PC-9 (cell line): ENCODE data around the gene JAK1.
"Not testable (repeated sequence)": the region's sequence is repeated elsewhere in the genome, so short reads cannot be mapped to it uniquely, and the experiment has no call there.

Source experiments
- CTCF ChIP-seq: fragments of 200-600 bp; sonication (generic); conservative IDR thresholded peaks from 2 replicates; pipeline ENCODE4 v1.6.1; 2017; ENCODE audit warnings: mixed run types, antibody characterized with exemption, mild to moderate bottlenecking, moderate library complexity
- EZH2 ChIP-seq: fragments of 200-600 bp; sonication (generic); IDR thresholded peaks from 2 replicates; pipeline ENCODE4 v1.8.0; 2017; ENCODE audit warnings: antibody characterized with exemption, low read depth

DNA sequence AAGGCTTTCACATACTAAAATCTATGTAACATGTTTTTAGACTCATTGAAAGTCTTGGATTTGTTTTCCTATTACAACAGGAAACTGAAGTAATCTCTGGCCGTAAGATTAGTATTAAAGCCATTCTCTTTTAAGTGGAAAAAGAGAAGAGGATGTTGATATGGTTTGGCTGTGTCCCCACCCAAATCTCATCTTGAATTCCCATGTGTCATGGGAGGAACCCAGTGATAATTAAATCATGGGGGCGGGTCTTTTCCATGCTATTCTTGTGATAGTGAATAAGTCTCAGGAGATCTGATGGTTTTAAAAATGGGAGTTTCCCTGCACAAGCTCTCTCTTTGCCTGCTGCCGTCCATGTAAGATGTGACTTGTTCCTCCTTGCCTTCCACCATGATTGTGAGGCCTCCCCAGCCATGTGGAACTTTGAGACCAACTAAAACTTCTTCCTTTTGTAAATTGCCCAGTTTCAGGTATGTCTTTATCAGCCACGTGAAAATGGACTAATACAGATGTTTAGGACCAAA, 32.1 kb upstream of the JAK1 start:
- TF ChIP-seq CTCF, EZH2: not testable (repeated sequence)
